Activated CD4-positive, alpha-beta T cell treated with anti-CD3 and anti-CD28 coated beads, Interleukin-2, amount 10 ng/mL, durations not matched to agents 7 days and 5 days (primary cell): Measurements from ENCODE around the gene FAM20A. TPM values are rescaled to one million over a fixed set of nuclear protein-coding genes. Genes with fewer than 3 reads are reported as not detected.
A peak's percentile ranks its signal among the peaks of the same experiment; 100 is the strongest.
"Not testable (repeated sequence)": the region's sequence is repeated elsewhere in the genome, so short reads cannot be mapped to it uniquely, and the experiment has no call there.

ENCODE experiments used
- CTCF ChIA-PET: fragments of 350-600 bp; sonication (Branson Sonifier 250); formaldehyde crosslinking; loops from one replicate; lab custom pipeline; 2021; ENCODE audit warnings: antibody characterized with exemption; lab: Charles Lee
- POLR2A ChIA-PET: fragments of 350-600 bp; sonication (Branson Sonifier 250); formaldehyde crosslinking; loops from one replicate; lab custom pipeline; 2021; ENCODE audit warnings: antibody characterized with exemption; lab: Charles Lee
- DNase-seq: peaks from one replicate; pipeline ENCODE4 v3.0.0-alpha.2; 2020
- H3K27ac Mint-ChIP-seq: one replicate; pipeline ENCODE4 v1.8.0; 2021; ENCODE audit warnings: mild to moderate bottlenecking, moderate library complexity, mixed read lengths
- H3K27me3 Mint-ChIP-seq: one replicate; pipeline ENCODE4 v1.8.0; 2021; ENCODE audit warnings: mixed read lengths
- H3K36me3 Mint-ChIP-seq: one replicate; pipeline ENCODE4 v1.8.0; 2021; ENCODE audit warnings: low read depth, mixed read lengths
- H3K4me1 Mint-ChIP-seq: one replicate; pipeline ENCODE4 v1.8.0; 2021; ENCODE audit warnings: mixed read lengths
- H3K4me3 Mint-ChIP-seq: one replicate; pipeline ENCODE4 v1.8.0; 2021; ENCODE audit warnings: mild to moderate bottlenecking, moderate library complexity, mixed read lengths
- H3K9me3 Mint-ChIP-seq: one replicate; pipeline ENCODE4 v1.8.0; 2021; ENCODE audit warnings: mixed read lengths
- total RNA-seq, 2 experiments: library from RNA; stranded (reverse); gene quantifications; one replicate each; pipeline ENCODE4 v1.2.3, GENCODE V29; 2021

Gene FAM20A
- total RNA-seq, 2 experiments from 2014 or later, result not detected

DNA sequence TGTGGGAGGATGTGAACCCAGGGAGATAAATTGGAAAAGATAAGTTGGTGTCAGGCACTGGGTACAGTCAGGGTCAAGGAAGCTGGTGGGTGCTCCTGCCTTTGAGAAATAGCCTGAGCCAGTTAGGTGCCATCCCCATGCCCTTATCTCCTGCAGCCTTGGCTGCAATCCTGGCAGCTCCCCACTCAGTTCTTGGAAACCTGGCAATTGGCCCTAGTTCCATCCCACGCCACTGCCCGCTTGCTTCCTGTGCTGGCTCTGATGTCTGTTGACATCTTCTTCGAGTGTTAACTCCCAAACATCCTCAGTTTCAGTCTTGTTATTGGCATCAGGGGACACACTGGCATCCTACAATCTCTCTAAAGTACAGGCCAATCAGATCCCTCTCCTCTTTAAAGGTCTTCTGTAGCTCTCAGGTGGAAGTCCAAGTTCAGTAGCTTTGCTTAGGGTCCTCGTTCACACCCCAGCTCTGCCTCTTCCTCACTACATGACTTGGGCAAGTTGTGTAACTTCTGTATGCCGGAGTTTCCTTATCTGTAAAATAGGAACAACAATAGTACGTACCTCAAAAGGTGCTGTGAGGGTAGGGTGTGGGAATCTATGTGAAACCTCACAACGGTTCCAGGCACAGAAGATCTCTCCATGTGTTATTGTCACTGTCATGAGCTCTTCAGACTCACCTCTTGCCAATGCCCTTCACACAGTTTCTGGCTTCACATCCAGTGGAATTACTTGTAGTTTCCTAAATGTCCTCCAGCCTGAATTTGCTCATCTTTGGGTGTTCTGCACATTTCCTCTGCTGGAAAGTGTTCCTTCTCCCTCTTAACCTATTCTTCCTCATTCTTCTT lies 102.5 kb downstream of the FAM20A start:
- Mint-ChIP-seq H3K4me3 (no peak overlapping the region), H3K4me1 (peaks cover 32% of the 10 kb centered on the region), H3K36me3 (peaks cover 6% of the 10 kb centered on the region), H3K27ac (peak overlapping the region; percentile 73), H3K27me3 (peaks cover 6% of the 10 kb centered on the region), H3K9me3 (peaks cover 9% of the 10 kb centered on the region)
- no peak for DNase-seq
- ChIA-PET POLR2A (no interaction called here), CTCF (interaction anchor here (0.7 to 2.7 kb wide), 10 partner anchors 10 to 936 kb away, joined by 3 to 16 read pairs (median 5); partner anchors contain the start of gene PRKAR1A)

DNA sequence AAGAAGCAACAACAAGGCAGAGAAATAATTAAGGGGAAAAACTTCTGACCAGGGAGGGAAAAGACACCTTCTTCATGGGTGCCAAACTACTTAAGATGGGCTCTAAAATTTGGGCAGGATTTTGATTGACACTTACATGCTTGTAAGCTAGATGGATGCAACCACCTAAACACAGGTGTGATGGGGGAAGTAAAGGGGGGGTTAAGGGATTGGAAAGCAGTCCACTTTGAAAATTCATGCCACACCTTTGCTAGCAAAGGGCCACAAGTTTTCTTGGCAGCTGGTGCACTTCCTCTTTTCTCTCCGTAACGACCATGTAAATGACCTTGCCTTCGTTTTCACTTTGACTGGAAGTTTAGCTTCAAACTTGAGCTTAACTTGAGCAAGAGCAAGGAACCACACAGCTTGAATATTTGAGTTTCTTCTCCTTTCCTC lies 103.3 kb downstream of the FAM20A start:
- DNase-seq, result no peak
- H3K4me1 Mint-ChIP-seq, result peaks cover 32% of the 10 kb centered on the region
- ChIA-PET POLR2A (no interaction called here), CTCF (interaction anchor here (0.6 to 2.7 kb wide), 9 partner anchors 10 to 265 kb away, joined by 3 to 16 read pairs (median 5); partner anchors contain the start of gene PRKAR1A)
- H3K27me3 Mint-ChIP-seq, result peaks cover 6% of the 10 kb centered on the region
- peak overlapping the region; percentile 72 for H3K27ac Mint-ChIP-seq
- peaks cover 9% of the 10 kb centered on the region for H3K9me3 Mint-ChIP-seq
- H3K4me3 Mint-ChIP-seq, result no peak overlapping the region
- peaks cover 6% of the 10 kb centered on the region for H3K36me3 Mint-ChIP-seq

DNA sequence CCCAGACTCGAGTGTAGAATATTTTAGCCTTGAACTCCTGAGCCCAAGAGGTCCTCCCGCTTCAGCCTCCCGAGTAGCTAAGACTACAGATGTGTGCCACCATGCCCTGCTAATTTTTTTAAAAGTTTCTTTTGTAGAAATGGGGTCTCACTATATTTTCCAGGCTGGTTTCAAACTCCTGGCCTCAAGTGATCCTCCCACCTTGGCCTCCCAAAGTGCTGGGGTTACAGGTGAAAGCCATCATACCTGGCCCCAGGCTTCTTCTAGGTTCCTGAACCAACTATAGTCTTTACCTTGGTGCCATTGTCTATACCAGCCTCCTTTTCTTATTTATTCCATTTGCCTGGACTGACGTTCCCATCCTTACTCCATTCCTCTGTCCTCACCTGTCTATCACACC lies 106.1 kb downstream of the FAM20A start:
- peaks cover 9% of the 10 kb centered on the region for H3K9me3 Mint-ChIP-seq
- peaks cover 5% of the 10 kb centered on the region for H3K36me3 Mint-ChIP-seq
- H3K4me3 Mint-ChIP-seq, result no peak overlapping the region
- CTCF ChIA-PET, result interaction anchor here (1.4 kb wide), 1 partner anchor 25 kb away, joined by 3 read pairs; no protein-coding TSS in a partner anchor
- H3K27me3 Mint-ChIP-seq, result peaks cover 2% of the 10 kb centered on the region
- no peak for DNase-seq
- H3K4me1 Mint-ChIP-seq, result peaks cover 29% of the 10 kb centered on the region
- no peak overlapping the region for H3K27ac Mint-ChIP-seq
- POLR2A ChIA-PET, result no interaction called here

DNA sequence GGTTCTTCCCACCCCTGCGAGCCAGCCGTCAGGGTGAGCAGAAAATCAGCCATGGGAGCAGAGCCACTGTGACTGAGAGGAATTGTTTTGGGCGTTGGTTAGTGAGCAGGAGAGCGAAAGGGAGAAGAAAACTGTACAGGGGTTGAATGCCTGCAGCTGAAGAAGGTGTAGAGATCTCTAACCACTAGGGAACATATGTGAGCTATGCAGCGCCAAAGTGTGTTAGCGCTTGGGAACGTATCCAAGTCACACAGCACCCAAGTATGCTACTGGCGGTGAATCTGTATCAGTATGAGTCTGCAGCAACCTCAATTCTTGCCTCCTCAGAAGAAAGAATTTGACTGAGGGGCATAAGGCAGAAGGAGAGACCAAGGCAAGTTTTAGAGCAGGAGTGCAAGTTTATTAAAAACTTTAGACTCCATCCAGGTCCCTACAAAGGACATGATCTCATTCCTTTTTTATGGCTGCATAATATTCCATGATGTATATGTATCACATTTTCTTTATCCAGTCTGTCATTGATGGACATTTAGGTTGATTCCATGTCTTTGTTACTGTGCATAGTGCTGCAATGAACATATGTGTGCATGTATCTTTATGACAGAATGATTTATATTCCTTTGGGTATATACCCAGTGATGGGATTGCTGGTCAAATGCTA lies 108.6 kb downstream of the FAM20A start:
- DNase-seq, H3K36me3 Mint-ChIP-seq, H3K9me3 Mint-ChIP-seq, H3K4me3 Mint-ChIP-seq, H3K27ac Mint-ChIP-seq, H3K27me3 Mint-ChIP-seq: not testable (repeated sequence)
- POLR2A ChIA-PET, result interaction anchor here (0.6 kb wide), 1 partner anchor 305 kb away, joined by 3 read pairs; no protein-coding TSS in a partner anchor
- peaks cover 21% of the 10 kb centered on the region for H3K4me1 Mint-ChIP-seq
- CTCF ChIA-PET, result interaction anchor here (0.7 kb wide), 1 partner anchor 10 kb away, joined by 3 read pairs; no protein-coding TSS in a partner anchor

DNA sequence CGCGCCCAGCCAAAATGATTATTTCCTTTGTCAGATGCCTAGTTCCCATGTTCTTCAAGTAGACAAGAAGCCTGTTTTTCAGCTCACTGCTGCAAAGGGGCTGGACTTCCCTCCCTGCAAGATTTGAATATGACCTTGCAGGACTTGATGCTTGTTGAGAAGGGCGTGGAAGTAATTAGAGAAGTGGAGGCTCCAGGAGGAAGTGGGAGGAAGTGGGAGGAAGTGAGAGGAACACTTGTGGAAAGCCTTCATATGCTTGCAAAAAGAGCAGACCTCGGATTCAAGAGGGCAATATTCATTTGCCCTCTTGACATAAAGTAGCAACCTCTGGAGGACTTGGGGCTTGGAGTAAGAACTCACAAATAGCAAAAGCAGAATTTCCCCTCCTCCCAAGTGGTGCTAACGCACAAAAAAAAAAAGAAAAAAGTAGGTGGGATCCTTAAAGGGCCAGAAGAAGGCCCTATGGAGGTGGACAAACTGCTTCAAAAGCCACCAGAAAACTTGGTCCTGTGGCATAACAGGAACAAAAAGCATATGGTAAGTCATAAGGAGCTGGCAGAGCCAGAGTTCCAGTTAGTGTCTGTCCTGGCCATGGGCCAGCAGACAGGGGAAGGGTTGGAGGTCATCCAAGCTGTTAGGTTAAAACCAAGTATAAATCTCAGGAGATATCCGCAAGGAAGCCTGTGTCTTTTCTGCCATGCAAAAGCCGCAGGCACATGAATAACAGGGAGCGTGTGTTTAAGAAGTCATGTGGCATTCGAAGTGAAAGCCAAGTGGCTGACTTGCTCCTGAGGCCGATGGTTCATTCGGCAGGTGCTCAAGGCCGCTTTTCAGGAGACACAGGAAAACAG lies 109.6 kb downstream of the FAM20A start:
- DNase-seq, result no peak
- ChIA-PET CTCF (no interaction called here), POLR2A (interaction anchor here (0.6 kb wide), 1 partner anchor 304 kb away, joined by 3 read pairs; no protein-coding TSS in a partner anchor)
- peaks cover 6% of the 10 kb centered on the region for H3K9me3 Mint-ChIP-seq
- H3K27me3 Mint-ChIP-seq, result peaks cover 3% of the 10 kb centered on the region
- H3K27ac Mint-ChIP-seq, result no peak overlapping the region
- peaks cover 29% of the 10 kb centered on the region for H3K4me1 Mint-ChIP-seq
- no peak overlapping the region for H3K4me3 Mint-ChIP-seq
- peaks cover 2% of the 10 kb centered on the region for H3K36me3 Mint-ChIP-seq

DNA sequence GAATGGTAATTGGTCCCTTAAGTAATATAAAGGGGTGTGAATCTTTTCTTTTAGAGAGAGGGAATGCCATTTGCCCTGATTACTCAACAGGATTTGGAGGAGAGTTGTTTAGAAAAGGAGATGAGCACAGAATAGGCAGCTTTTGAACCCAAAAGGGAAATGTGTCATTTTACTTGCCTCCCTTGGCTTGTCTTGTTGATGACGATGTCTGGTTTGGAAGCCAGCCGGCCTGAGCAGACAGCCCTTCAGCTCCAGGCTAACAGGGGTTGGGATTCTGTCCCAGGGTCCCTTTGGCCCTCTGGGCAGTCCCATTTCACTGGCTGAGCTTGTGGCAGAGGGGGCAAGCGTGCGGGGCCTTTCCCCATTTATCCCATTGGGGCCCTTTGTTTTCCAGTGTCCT lies 111.2 kb downstream of the FAM20A start:
- Mint-ChIP-seq H3K36me3 (no peaks in the 10 kb centered on the region), H3K9me3 (no peaks in the 10 kb centered on the region), H3K27me3 (peaks cover 20% of the 10 kb centered on the region), H3K4me1 (peaks cover 28% of the 10 kb centered on the region), H3K4me3 (no peak overlapping the region), H3K27ac (no peak overlapping the region)
- DNase-seq, result no peak
- CTCF ChIA-PET, result no interaction called here
- POLR2A ChIA-PET, result no interaction called here

Other genes starting within 250 kb of the FAM20A start
- 10 to 100 TPM; 28.2 to 34.4 TPM for gene WIPI1, start 143.9 kb downstream of the FAM20A start, total RNA-seq
- 100 to 1,000 TPM; 200 to 203 TPM for gene PRKAR1A, start 88.9 kb downstream of the FAM20A start, total RNA-seq